ENCODE data around the gene KIAA1217. TPM values are rescaled to one million over a fixed set of nuclear protein-coding genes. Genes with fewer than 3 reads are reported as not detected.

Gene KIAA1217
- total RNA-seq, 1 donor from 2014 or later, result 73.2 TPM

- H3K27ac Mint-ChIP-seq, result no peak overlapping the region
- no peak for DNase-seq (ENCODE audit: extremely low spot score, unreplicated experiment)
- H3K36me3 Mint-ChIP-seq, result peaks cover 44% of the 10 kb centered on the region
- no peaks in the 10 kb centered on the region for H3K27me3 Mint-ChIP-seq
- H3K9me3 Mint-ChIP-seq, result no peaks in the 10 kb centered on the region
- no peak overlapping the region for H3K4me3 Mint-ChIP-seq
- no peaks in the 10 kb centered on the region for H3K4me1 Mint-ChIP-seq (ENCODE audit: unreplicated experiment)
- TF ChIP-seq CTCF (conservative IDR thresholded peaks at IDR 0.05), result no peak
These were observed 315.4 kb downstream of the KIAA1217 start for GRCh38 chr10:24524314-24524713.

- Mint-ChIP-seq H3K36me3 (peaks cover 52% of the 10 kb centered on the region), H3K4me3 (no peak overlapping the region)
- no peak for TF ChIP-seq CTCF (conservative IDR thresholded peaks at IDR 0.05)
These were observed 317.2 kb downstream of the KIAA1217 start for GRCh38 chr10:24526085-24526649.

GRCh38 chr10:24528946-24529345 lies 320.0 kb downstream of the KIAA1217 start:
- Mint-ChIP-seq H3K9me3 (no peaks in the 10 kb centered on the region), H3K4me1 (ENCODE audit: unreplicated experiment) (no peaks in the 10 kb centered on the region), H3K4me3 (no peak overlapping the region), H3K27me3 (no peaks in the 10 kb centered on the region), H3K36me3 (peaks cover 54% of the 10 kb centered on the region), H3K27ac (no peak overlapping the region)
- TF ChIP-seq CTCF (conservative IDR thresholded peaks at IDR 0.05), result no peak
- no peak for DNase-seq (ENCODE audit: extremely low spot score, unreplicated experiment)

More at GRCh38 chr10:24526085-24526649, 317.2 kb downstream of the KIAA1217 start:
- Mint-ChIP-seq H3K4me1 (ENCODE audit: unreplicated experiment) (no peaks in the 10 kb centered on the region), H3K27ac (no peak overlapping the region), H3K9me3 (no peaks in the 10 kb centered on the region), H3K27me3 (no peaks in the 10 kb centered on the region)
- no peak for DNase-seq (ENCODE audit: extremely low spot score, unreplicated experiment)

GRCh38 chr10:24531439-24531838 lies 322.5 kb downstream of the KIAA1217 start:
- DNase-seq (ENCODE audit: extremely low spot score, unreplicated experiment), result no peak
- no peaks in the 10 kb centered on the region for H3K4me1 Mint-ChIP-seq (ENCODE audit: unreplicated experiment)
- TF ChIP-seq CTCF (conservative IDR thresholded peaks at IDR 0.05), result no peak
- no peaks in the 10 kb centered on the region for H3K27me3 Mint-ChIP-seq
- no peak overlapping the region for H3K4me3 Mint-ChIP-seq
- peaks cover 54% of the 10 kb centered on the region for H3K36me3 Mint-ChIP-seq
- H3K9me3 Mint-ChIP-seq, result no peaks in the 10 kb centered on the region
- H3K27ac Mint-ChIP-seq, result no peak overlapping the region

GRCh38 chr10:24533981-24534380 lies 325.0 kb downstream of the KIAA1217 start:
- no peak for TF ChIP-seq CTCF (conservative IDR thresholded peaks at IDR 0.05)
- Mint-ChIP-seq H3K27me3 (no peaks in the 10 kb centered on the region), H3K4me3 (no peak overlapping the region), H3K9me3 (no peaks in the 10 kb centered on the region), H3K36me3 (peaks cover 52% of the 10 kb centered on the region), H3K27ac (no peak overlapping the region), H3K4me1 (ENCODE audit: unreplicated experiment) (no peaks in the 10 kb centered on the region)
- no peak for DNase-seq (ENCODE audit: extremely low spot score, unreplicated experiment)

- peak overlapping the region; percentile 28 for H3K4me3 Mint-ChIP-seq
- H3K27me3 Mint-ChIP-seq, result no peaks in the 10 kb centered on the region
- peak overlapping the region; percentile 26 for H3K27ac Mint-ChIP-seq
- H3K4me1 Mint-ChIP-seq (ENCODE audit: unreplicated experiment), result no peaks in the 10 kb centered on the region
- no peaks in the 10 kb centered on the region for H3K9me3 Mint-ChIP-seq
- peaks cover 54% of the 10 kb centered on the region for H3K36me3 Mint-ChIP-seq
- no peak for DNase-seq (ENCODE audit: extremely low spot score, unreplicated experiment)
- TF ChIP-seq CTCF (conservative IDR thresholded peaks at IDR 0.05), result no peak
These were observed 327.7 kb downstream of the KIAA1217 start for GRCh38 chr10:24536636-24537035.
